GM19397 (cell line): Measurements from ENCODE around the gene ZFHX3.
"Not testable (repeated sequence)": the region's sequence is repeated elsewhere in the genome, so short reads cannot be mapped to it uniquely, and the experiment has no call there.

Source experiments
- ATAC-seq: cut with Tn5 transposase; IDR thresholded peaks from one replicate; pipeline ENCODE4 v1.9.1; 2021; ENCODE audit warnings: mild to moderate bottlenecking, moderate library complexity; ENCODE audit not compliant: unreplicated experiment

The ZFHX3 gene

DNA sequence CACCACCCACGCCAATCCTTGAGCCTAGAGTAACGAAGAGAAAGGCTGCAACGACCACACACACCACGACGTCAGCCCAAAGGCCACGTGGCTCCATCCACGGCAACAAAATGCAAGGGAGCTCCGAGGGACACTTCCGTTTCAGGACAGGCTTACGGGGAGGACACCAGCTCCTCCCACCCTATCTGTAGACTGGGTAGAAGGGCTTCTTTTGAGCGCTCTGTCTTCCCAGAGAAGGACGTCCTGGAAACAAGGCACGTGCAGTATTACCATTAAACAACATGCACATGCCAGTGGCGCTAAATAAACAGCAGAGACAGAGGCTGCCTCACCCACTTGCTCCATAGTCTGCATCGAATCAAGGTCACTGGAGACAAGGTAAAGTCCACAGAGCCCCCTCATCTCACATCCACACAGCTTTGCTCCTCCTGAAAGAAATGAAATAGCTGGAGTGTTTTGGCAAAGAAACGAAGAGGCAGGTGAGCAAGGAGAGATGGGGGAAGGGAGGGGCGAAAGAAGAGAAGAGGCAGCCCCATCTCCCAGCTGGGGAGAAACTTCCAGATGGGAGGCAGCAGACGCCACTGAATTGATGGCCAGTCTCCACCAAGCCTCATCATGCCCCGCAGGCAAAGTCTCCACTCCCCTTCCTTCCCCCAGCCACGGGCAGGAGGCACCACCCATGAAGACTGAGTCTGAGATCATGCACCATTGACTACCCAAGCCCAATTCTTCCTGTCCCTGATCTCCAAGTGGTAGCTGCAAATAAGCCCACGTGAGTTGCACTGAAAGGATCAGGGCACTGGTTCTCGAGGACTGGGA, 24.0 kb downstream of the ZFHX3 start:
- no peak for ATAC-seq

- ATAC-seq, result no peak
Observed at GRCh38 chr16:73023320-73023719, 24.6 kb downstream of the ZFHX3 start.

GRCh38 chr16:73022534-73022933, 25.4 kb downstream of the ZFHX3 start:
- ATAC-seq, result no peak

DNA sequence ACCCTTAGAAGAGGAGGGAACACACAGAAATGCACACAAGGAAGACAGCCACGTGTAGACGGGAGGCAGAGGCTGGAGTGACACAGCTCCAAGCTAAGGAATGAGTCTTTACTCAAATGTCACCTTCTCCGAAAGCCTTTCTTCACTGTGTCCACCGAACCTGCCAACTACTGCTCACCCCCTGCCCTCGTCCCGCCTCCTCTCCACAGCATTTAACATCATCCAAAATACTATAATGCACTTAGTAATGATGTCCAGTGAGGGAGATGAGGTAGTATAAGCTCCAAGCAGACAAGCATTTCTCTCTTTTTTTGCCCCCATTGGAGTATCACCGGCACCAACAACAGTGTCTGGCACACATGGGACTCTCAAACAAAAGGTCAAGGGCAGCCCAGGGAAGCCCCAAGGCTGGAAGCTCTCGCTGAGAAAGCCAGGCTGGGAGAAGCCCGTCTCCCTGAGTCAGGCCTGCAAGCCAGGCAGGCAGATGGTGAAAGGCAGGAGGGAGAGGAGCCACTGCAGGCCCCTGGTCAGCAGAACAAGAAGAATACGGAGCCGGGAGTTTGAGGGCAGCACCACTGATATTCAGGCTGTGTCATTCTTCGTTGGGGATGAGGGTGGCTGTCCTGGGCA, 25.9 kb downstream of the ZFHX3 start:
- no peak for ATAC-seq

- no peak for ATAC-seq
Observed at GRCh38 chr16:73020409-73020884, 27.5 kb downstream of the ZFHX3 start.

DNA sequence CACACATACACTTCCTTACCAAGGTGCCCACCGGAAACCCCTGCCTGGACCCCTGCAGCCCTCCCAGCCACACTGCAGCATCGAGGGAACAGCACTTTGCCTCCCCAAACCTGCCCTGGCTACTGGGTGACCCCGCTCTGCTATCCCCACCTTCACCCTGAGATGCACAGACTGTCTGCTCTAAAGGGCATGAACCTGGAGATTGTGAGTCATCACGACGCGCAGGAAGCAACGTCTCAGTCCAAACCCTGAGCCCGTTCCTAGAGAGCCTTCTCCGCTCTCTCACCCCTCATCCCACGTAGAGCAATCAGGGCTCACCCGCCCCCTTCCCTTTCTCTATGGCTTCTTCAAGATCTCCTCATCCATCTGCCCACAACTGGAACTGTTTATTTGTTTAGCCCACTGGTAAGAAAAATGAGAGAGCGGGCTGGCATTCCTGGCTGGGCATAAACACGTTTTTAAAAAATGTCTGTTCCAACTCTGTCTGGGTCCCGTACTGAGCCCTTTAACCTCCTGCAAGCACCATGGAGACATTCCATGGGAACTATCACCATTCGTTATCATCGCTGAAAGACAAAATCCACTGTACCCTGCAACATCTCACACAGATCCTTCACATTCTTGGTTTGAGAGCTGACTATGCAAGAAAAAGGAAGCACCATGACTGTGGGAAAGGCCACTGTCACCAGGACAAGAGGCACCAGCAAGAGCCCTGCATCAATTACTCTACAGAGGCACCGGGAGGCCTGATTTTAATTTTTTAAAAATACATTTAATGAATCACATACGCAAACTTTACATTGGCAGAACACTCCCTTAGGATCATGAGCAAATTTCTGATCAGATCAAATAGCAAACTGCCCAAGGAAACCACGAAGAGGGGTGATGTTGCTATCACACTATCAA, 28.2 kb downstream of the ZFHX3 start:
- ATAC-seq, result no peak

GRCh38 chr16:73018821-73019456, 29.0 kb downstream of the ZFHX3 start:
- no peak for ATAC-seq

- ATAC-seq, result no peak
Observed at GRCh38 chr16:73017321-73017720, 30.6 kb downstream of the ZFHX3 start.

GRCh38 chr16:73016488-73016830, 31.5 kb downstream of the ZFHX3 start:
- ATAC-seq, result peak; percentile 50

DNA sequence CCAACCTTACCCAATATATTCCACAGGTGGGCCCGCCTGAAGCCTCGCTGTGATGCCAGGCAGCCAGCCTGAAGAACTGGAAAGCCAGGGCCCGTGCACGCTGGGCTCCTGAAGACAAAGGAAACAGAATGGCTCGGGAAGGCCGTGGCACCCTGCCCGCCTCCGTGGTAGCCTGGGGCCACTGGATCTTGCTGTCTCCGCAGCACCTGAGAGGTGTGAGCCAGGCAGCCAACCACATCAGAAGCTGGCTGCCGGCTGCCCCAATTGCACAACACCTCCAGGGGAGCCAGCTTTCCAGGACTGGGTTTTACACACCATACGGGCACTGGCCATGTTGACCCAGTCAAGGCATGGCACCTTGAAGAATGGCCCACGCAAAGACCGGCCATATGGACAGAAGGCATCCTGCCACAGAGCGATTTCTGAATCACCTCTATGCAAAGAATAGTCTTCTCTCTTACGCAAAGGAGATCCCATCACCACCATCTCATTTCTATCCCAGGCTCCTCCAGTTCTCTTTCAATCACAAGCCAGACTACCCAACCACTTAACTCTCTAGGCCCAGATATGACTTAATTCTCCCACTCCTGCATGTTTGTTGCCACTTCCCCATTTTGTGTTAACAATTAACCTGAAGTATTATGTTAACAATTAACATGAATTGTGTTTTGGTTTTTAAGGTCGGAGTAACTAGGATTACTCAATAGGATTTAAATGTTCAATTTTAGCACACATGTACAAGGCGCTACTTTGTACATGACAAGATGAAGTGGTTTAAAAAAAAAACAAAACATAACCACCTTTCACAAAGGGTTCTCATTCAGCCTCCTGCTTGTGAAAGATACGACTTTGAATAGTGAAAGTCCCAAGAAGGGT, 32.1 kb downstream of the ZFHX3 start:
- peak; percentile 84 for ATAC-seq

DNA sequence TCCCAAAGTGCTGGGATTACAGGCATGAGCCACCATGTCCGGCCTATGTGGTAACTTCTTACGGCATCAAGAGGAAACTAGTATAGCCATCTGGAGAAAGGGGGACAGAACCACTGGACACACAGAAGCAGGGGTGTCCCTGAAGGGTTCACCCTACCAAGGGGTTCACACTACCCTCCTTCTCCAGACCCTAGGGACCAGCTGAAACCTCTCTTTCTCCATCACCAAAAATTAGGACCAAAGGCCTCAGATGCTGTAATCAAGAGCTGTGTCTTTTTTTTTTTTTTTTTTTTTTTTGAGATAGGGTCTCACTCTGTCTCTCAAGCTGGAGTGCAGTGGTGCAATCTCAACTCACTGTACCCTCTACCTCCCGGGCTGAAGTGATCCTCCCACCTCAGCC, 33.2 kb downstream of the ZFHX3 start:
- no peak for ATAC-seq

DNA sequence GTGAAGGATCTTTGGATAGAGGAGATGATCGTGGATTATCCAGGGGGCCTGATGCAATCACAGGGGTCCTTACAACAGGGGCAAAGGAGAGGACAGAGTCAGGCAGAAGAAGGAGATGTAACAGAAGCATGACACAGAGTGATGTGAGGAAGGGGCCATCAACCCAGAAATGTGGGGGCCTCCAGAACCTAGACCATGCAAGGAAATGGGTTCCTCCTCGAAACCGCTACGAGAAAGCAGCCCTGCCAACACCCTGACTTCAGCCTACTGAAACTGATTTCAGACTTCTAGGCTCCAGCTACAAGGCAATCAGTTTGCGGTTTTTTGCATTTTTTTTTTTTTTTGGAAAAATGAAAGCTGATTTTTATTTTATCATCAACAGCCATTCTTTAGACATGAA, 34.0 kb downstream of the ZFHX3 start:
- no peak for ATAC-seq

DNA sequence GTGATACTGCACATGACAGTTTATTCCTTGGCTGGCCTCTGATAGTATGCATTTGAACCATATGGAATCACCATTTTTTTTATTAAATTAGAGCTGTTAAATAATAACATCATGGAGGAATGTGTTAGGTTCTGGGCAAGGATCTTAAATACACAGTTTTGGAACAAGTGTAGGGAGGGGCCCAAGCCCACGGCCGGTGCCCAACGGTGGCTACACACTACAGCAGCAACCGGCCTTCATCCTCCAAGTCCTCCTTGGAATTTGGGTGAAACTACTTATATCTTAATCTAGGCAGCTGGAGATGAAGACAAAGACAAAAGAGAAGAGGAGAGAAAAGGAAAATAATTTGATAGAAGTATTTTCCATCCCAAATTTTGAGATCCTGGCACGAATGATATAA, 35.6 kb downstream of the ZFHX3 start:
- no peak for ATAC-seq

DNA sequence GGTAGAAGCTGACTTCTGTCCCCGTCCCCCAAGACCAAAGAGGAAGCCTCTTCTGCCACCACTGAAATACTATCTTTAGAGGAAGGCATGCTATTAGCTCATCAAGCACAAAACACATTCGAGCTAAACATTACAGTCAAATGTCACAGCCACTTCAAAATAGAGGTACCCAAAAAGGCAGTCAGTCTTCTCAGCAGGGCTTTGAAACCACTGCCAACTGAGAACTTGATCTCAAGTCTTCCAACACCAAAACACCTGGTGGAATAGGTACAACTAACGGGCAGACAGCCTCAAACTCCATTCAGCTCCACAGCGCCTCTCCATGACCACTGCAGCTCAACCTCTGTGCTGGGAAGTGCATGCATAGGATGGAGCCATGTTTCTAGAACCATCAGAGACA, 36.0 kb downstream of the ZFHX3 start:
- ATAC-seq, result no peak

DNA sequence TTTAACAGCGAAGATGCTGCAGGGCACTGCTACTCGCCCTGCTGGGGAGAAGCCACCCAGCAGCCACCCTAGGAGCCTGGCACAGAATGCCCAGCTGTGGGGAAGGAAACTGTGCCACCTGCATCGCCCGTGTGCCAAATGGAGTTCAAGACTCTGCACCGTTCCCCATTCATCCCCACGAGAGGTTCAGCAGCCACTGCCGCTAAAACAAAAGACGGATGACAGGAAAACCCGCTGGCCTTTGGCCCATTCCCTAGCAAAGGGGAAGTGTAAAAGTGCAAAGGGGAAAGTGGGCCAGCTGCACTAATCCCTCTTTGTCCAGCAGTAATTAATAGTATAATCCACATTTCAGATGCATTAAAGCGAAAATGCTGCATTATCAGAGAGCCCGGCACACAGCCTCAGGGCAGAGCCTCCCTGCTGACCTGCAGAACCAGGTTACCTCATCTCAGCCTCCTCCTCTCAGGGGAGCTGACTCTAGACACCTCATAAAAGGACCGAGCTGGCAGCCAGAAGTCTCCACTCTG, 37.7 kb downstream of the ZFHX3 start:
- no peak for ATAC-seq

- ATAC-seq, result not testable (repeated sequence)
Observed at GRCh38 chr16:73009710-73010109, 38.2 kb downstream of the ZFHX3 start.

- ATAC-seq, result no peak
Observed at GRCh38 chr16:73006026-73006425, 41.9 kb downstream of the ZFHX3 start.

DNA sequence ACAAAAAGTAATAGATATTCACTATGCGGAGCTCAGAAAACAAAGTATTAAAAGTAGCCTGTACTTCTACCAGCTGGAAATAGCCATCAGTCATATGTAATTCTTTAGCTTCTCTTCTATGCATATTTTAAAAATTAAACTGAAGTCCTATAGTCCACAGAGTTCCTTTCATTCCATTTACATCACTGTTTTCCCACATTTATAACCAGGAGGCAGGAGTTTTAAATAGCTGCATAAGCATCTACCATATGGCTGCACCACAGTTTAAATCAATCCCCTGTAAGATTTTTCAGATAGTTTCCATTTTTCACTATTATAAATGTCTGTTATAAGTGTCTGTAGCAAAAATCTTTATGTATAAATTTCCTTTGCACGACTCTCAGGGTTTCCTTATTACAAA, 45.1 kb downstream of the ZFHX3 start:
- no peak for ATAC-seq

- no peak for ATAC-seq
Observed at GRCh38 chr16:73000907-73001521, 46.9 kb downstream of the ZFHX3 start.
